HG02610 (cell line): ENCODE results near the gene RBM46.

Experiments used
- ATAC-seq: cut with Tn5 transposase; IDR thresholded peaks from one replicate; pipeline ENCODE4 v1.9.1; 2021; ENCODE audit warnings: mild to moderate bottlenecking, moderate library complexity; ENCODE audit not compliant: unreplicated experiment

The RBM46 gene

DNA sequence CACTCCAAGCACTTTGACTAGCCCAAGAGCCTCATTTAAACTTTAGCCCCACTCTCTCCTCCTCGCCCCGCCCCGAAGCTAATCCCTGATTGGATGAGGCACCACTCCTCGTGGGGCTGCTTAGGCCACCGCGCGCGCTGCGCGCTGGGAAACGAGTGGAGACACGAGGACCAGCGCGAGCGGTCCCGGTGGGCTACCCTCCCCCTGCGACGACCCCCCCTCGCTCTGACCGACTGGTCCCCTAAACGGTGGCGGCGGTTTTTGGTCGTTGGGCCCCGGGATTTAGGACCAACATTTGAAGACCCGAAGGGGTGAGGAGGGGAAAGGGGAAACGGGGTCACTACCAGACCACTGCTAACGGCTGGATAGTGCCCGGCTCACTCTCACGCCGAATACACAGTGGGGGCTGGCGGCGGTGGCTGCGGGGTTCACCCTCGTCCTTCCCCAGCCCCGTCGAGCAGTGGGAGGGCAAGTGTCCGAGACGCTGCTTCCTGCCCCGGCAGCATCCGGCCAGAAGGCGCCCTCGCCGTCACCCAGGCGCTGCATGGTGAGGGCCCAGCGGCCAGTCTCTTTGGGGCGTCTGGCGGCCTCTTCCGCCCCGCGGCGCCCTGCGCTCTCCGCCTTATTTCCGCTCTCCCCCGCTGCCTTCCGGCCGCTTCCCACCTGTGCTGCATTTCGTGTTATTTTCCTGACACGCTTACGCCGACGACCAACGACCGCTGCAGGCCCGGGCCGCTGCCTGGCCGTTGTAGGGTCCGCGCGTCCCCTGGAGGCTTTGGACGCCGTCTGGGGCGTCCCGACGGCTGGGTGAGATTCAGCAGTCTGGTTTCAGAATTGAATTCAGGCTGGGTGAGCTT is at the start of gene RBM46:
TSS of gene RBM46 (plus strand) at position 147 of the 857 bp plus-strand sequence. CDS start 15,481 bp downstream, outside the sequence.
- ATAC-seq, result no peak

- ATAC-seq, result no peak
These were observed 49.3 kb upstream of the RBM46 start for GRCh38 chr4:154731756-154732155.

DNA sequence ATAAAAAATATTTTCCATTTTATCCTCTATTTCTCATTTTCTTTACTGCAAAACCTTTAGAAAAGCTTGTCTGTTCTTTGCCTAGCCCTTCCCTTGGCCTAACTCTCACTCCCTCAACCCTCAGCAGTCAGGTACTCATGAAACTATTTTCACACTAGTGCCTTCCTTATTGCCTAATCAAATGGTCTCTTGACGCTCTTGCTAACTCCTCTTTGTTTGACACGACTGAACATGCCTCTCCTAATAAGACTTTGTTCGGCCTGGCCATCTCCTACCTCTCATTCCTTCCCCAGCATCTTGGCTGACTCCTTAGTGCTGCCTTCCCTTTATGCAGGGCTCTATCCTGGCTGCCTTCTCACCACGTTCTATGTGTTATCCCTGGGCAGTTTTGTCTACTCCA is 48.4 kb upstream of the RBM46 start:
- ATAC-seq, result no peak

DNA sequence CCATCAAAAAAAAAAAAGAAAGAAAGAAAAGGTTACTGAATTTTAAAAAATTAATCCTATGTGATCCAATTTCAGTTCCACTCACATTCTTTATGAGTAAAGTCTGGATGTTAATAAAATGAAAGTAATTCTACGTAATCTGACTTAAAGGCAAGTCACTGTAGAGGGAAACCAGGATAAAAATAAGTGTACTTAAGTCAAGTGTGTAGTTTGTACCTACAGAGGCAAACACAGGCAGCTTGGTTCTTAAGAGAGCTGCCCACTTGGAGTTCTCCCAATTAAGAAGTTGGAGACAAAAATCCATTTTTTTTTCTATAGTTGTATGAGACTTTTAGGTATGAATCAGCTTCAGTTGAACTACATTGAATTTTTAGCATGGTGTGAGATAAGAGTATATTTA is 44.3 kb upstream of the RBM46 start:
- ATAC-seq, result no peak

DNA sequence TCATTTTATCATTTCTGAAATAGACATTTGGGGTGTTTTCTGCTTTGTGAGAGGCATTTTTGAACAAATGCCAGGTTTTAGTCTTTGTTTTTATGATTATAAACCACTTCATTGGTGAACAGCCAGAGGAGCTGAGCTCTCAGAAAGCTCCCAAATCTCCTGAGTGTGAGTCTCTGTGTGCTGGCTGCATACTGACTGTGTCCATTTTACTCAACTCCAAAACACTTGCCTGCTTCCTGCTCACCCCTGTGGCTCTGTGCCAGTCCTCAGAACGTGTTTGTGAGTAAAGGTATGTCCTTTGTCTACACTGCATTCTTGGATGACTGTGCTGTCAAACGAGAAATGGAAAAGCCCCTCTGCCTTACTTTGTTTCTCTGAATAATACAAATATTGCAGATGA is 42.6 kb upstream of the RBM46 start:
- ATAC-seq, result no peak

- ATAC-seq, result no peak
These were observed 42.0 kb upstream of the RBM46 start for GRCh38 chr4:154739111-154739510.

DNA sequence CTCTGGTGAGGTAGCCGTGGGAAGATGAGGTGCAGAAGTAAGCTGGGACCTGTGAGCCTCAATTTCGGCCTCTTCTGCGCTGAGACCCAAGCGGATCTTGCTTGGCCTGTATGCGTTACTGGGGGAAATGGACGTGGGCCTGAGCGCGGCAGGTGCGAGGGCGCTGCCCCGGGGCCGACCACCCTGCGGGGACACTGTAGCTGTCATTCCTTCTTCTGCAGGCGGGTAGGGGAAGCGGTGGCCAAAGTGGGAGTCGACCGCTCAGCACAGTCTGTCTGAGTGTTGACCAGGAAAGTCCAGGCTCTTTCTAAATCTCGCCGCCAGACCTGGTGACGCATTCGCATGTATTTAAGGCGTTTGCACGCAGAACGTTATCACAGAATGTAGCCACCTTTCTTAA is 40.6 kb upstream of the RBM46 start:
- ATAC-seq, result no peak

DNA sequence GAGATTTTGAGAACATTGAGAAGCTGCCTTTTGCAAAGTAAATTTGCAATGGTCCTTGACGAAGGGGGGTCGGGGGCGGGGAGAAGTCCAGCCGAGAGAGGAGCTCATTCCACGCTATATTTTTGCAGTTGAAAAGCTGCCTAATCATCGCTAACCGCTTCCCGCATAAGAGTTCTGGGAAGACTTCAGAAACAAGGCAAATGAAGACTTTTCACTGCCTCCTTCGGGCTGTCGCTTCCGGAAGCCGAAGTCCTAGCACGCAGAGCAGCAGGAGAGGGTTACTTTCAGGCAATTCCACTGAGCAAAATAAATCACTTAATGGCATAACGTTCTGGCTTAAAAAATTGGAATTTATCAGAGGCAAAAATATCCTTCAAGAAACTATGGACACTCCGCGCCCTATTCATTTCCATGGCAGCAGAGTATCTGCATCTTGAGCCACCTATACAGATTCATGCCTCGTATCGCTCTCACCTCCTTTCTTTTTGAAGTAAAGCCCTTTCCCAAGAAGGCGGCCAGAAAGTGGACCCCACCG is 39.9 kb upstream of the RBM46 start:
- ATAC-seq, result no peak

GRCh38 chr4:154741922-154742850 is 38.9 kb upstream of the RBM46 start:
- ATAC-seq, result no peak

DNA sequence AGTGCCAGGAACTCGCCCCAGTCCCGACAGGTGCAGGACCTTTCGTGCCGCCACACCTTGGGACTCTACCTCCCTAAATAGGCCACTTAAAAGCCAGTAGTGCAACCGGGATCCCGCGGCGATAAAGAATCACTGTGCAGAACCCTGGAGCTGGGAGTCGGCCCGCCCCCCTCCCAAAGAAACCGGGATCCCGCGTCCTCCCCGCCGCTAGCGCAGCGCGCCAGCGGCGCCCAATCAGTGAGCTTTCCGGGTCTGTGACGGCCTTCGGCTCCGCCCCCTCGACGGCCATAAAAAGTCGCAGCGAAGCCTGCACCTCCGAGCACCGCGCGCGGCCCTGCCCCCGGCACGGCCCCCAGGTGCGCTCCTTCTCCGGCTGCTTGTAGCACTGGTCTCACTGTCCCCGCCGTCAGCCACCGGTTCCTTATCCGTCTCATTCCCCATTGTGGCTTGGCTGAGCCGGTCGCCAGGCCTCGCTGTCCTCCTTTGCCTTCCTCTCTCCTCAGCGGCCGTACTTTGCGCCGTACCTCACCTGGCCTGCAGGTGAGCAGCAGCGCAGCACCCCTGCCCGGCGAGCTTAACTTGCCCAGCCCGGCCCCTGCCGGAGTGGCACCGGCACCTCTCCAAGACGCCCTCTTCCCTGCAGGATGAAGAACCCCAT is 37.3 kb upstream of the RBM46 start, which contains the start of gene LRAT:
TSS of gene LRAT (plus strand) at position 318 of the 658 bp plus-strand sequence. CDS start at position 645, 327 bp downstream.
- ATAC-seq, result peak; percentile 74

DNA sequence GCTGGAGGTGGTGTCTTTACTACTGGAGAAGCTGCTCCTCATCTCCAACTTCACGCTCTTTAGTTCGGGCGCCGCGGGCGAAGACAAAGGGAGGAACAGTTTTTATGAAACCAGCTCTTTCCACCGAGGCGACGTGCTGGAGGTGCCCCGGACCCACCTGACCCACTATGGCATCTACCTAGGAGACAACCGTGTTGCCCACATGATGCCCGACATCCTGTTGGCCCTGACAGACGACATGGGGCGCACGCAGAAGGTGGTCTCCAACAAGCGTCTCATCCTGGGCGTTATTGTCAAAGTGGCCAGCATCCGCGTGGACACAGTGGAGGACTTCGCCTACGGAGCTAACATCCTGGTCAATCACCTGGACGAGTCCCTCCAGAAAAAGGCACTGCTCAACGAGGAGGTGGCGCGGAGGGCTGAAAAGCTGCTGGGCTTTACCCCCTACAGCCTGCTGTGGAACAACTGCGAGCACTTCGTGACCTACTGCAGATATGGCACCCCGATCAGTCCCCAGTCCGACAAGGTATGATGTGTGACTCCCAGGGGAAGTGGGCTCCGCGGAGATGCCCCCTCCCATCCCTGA is 36.6 kb upstream of the RBM46 start:
- ATAC-seq, result no peak

GRCh38 chr4:154757713-154758112 is 23.4 kb upstream of the RBM46 start:
- ATAC-seq, result no peak

DNA sequence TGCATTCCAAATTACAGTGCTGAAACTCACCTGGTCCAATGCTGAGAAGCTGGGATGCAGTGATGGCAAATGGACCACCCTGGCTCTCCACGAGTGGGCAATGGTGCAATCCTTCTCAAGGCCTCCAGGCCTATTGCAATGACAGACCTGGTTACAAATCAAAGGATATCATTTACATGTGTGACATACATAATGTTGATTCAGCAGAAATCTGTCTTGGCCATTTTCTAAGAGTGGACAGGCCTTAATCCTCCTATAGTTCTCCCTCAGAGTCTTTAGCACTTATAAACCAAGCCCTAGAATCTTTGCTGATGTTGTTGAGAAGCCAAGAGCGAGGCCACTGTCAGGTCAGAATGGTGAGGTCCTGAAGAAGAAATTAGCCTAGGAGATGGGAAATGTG is 20.2 kb upstream of the RBM46 start:
- no peak for ATAC-seq

DNA sequence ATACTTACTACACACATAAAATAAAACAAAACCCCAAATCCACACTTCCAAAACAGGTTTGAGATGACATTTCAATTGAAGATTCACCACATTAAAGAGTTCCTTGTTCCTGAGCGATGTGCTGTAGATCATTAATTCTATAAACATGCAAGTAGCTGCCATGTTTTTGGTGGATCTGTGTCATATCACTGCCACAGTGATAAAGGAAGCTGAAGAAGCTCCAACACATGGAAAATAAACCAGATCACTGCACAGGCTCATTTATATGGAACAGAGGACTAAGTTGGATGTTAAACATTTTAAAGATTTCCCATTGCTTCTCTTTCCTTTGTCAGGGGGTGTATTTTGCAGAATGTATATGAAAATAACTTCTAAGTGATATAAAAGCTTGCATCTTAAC is 2.8 kb upstream of the RBM46 start:
- no peak for ATAC-seq

DNA sequence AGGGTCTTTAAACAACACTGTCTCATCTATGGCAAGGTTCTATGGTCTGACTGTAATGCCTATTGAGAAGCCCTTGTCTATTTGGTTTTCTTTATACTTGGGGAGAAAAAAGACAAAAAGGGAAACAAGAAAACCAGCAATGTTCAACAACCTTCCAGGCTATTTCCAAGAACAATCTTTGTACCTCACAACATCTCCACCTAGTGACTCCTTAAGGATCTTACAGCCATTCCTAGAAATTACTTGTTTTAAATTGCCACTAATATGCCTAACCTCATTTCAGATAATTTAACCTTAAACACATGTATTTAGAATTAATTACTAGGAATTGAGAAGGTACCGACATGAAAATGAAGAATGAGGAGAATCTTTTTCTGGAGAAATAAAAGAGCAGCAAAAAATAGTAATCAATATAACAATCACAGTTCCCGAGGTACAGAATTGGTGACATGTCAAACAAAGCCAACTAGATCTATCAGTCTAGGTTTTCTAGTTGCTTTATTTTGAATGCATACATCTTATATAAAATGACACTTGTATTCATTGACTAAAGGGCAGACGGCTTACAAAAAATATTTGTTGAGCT is 1.6 kb upstream of the RBM46 start:
- ATAC-seq, result no peak

DNA sequence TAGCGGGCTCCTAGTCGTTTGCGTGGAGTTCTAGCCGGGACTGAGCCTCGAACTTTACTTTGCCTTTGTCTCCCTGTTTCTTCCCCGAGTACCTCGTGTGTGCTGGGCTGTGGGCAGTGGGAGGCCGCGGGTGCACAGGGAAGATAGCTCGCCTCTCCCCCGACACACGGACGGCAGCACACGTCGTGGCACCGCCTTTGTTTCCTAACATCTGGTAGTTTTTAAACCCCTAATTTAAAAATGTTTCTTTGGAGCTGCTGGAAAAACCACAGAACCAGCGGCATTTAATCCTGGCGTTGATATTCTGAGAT is 866 bp downstream of the RBM46 start:
- no peak for ATAC-seq

DNA sequence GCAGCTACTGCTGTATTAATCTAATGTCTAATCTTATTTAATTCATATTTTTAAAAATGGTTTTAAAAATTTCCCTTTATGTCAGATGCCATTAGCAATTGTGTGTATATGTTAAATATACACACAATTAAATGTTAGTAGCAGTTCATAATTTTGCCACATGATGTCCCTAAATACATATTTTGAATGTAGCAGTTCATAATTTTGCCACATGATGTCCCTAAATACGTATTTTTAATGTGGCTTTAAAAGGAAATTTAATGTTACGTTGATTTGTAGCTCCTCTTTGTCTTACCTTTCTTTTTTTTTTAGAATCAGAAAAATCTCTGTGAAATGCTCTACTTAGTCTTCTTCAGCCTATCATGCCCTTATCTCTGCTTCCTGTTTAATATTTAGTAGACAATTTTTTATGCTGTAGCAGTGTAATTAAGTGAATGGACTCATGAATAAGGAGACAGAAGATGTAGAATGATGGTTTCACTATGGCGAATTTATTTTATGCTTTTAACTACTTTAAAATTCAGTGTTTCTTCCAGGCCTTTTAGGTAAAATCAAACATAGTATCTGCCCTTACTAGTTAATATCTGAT is 26.1 kb downstream of the RBM46 start:
- ATAC-seq, result peak; percentile 73

DNA sequence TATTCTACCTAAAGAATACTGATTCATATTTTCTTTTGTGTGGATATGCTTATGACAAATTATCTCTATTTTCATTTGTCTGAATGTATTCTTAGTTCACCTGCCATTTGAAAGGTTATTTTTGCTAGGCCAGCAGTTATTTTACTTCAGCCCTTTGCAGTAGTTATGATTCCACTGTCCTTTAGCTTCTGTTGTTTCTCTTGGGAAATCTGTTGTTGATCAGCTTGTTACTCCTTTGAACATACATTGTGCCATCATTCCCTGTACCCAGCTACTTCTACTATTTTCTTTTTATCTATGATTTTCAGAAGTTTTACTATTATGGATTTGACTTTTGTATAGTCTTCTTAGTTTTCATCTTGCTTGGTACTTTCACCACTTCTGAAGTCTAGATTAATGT is 37.2 kb downstream of the RBM46 start:
- no peak for ATAC-seq

DNA sequence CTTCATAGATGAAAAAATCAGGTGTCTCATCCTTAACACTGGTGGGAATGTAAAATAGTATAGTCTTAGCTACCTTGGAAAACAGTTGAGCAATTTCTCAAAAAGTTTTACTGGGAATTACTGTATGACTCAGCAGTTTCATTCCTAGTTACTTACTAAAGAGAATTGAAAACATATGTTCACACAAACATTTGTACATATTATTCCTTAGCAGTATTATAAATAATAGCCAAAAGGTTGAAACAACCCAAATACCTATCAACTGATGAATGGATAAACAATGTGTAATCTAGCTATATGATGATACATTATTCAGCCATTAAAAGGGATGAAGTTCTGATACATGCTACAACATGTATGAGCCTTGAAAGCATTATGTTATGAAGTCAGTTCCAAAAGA is 41.7 kb downstream of the RBM46 start:
- ATAC-seq, result no peak

DNA sequence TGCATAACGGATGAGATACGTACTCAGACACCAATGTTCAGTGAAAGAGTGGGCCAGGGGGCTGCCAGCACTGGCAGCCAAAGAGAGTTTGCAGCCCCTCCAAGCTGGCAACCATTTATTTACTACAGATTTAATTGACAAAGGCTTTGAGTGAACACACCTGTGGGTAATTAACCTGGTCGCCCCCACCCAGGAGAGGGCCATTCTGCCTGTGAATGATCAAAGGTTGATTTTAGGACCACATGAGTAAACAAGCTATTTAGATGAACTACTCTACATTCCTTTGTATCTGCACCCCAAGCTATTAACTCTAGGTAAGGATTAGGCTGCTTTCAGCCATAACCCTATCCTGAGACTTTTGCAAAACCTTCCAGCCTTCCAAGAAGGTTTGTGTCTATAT is 55.0 kb downstream of the RBM46 start:
- ATAC-seq, result no peak
